Rectal smooth muscle tissue (tissue), 1 donor: ENCODE measurements around the gene OR4S1.
"Not testable (repeated sequence)": the region's sequence is repeated elsewhere in the genome, so short reads cannot be mapped to it uniquely, and the experiment has no call there.

ENCODE experiments used
- H3K27ac ChIP-seq: one replicate; pipeline ENCODE4 v1.7.0; 2013; ENCODE audit warnings: low read depth, low read length, inconsistent platforms
- H3K27me3 ChIP-seq: one replicate; pipeline ENCODE4 v1.7.0; 2013; ENCODE audit warnings: low read length; ENCODE audit not compliant: control insufficient read depth, insufficient read depth
- H3K36me3 ChIP-seq: one replicate; pipeline ENCODE4 v1.7.0; 2013; ENCODE audit warnings: low read length; ENCODE audit not compliant: control insufficient read depth, insufficient read depth
- H3K4me1 ChIP-seq: one replicate; pipeline ENCODE4 v1.7.0; 2013; ENCODE audit warnings: low read length; ENCODE audit not compliant: control insufficient read depth, insufficient read depth
- H3K4me3 ChIP-seq: one replicate; pipeline ENCODE4 v1.7.0; 2013; ENCODE audit warnings: low read length
- H3K9ac ChIP-seq: one replicate; pipeline ENCODE4 v1.7.0; 2013; ENCODE audit warnings: low read length

Gene OR4S1

DNA sequence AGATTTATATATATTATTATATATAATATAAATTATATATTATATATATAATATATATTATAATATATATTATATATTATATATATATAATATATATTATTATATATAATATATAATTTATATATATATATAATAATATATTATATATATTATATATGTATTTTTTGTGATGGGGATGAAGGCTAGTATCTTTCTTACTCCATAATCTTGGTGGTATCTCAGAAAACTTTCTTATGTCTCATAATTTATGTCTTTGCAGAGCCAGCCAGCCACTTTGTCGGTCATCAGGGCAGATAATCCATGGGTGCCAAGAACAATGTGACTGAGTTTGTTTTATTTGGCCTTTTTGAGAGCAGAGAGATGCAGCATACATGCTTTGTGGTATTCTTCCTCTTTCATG is at the start of gene OR4S1:
Gene OR4S1 (plus strand): TSS at position 301 of the 400 bp plus-strand sequence. CDS start 0 bp downstream, at position 301.
- Histone ChIP-seq H3K4me3 (no peak within 1 kb of the TSS), H3K4me1 (no peaks in the 10 kb centered on the region), H3K27me3 (no peaks in the 10 kb centered on the region), H3K9ac (no peak within 1 kb of the TSS), H3K36me3 (no peaks in the 10 kb centered on the region), H3K27ac (no peak within 1 kb of the TSS)

- Histone ChIP-seq H3K4me1 (no peaks in the 10 kb centered on the region), H3K27ac (no peak overlapping the region), H3K36me3 (no peaks in the 10 kb centered on the region), H3K4me3 (no peak overlapping the region), H3K9ac (no peak overlapping the region), H3K27me3 (no peaks in the 10 kb centered on the region)
These were observed 44.4 kb upstream of the OR4S1 start for GRCh38 chr11:48261600-48261999.

- no peaks in the 10 kb centered on the region for H3K27me3 ChIP-seq
- no peak within 1 kb of the TSS for H3K4me3 ChIP-seq
- H3K27ac ChIP-seq, result no peak within 1 kb of the TSS
- no peaks in the 10 kb centered on the region for H3K4me1 ChIP-seq
- H3K9ac ChIP-seq, result no peak within 1 kb of the TSS
- H3K36me3 ChIP-seq, result no peaks in the 10 kb centered on the region
These were observed 42.6 kb upstream of the OR4S1 start, which contains the start of gene OR4X1 for GRCh38 chr11:48263423-48263911. OR4X1 (plus strand) TSS chr11:48263861; CDS start chr11:48263861, 0 bp downstream.

DNA sequence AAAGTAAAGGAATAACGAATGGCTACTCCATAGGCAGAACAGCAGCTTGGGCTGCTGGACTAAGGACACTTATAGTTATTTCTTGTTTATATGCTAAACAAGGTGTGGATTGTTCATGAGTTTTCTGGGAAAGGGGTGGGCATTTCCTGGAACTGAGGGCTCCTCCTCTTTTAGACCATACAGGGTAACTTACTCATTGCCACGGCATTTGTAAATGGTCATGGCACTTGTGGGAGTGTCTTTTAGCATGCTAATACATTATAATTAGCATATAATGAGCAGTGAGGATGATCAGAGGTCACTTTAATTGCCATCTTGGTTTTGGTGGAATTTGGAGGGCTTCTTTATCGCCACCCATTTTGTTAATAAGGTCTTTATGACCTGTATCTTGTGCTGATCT is 35.4 kb upstream of the OR4S1 start:
- H3K9ac ChIP-seq, result no peak overlapping the region
- no peak overlapping the region for H3K4me3 ChIP-seq
- no peaks in the 10 kb centered on the region for H3K4me1 ChIP-seq
- H3K36me3 ChIP-seq, result no peaks in the 10 kb centered on the region
- no peak overlapping the region for H3K27ac ChIP-seq
- no peaks in the 10 kb centered on the region for H3K27me3 ChIP-seq

DNA sequence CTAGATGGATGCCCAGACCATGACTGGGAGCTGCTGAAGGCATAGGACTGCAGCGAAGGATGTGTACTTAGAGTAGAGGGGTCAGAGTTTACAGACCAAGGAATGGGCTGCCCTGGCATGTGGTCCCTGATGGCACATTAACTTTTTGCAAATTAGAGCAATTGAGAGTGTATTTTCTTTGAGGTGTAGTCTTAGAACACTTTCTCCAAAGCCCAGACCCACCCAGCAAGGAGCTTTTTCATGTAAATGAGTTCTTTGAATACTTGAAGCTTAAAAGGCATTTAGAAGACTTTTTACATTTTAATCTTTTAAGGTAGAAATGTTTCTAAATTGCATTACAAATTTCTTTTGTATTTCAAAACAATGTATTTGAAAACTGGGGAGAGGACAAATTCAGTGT is 33.4 kb upstream of the OR4S1 start:
- H3K4me1 ChIP-seq, result no peaks in the 10 kb centered on the region
- H3K4me3 ChIP-seq, result no peak overlapping the region
- no peaks in the 10 kb centered on the region for H3K27me3 ChIP-seq
- H3K27ac ChIP-seq, result no peak overlapping the region
- H3K9ac ChIP-seq, result no peak overlapping the region
- H3K36me3 ChIP-seq, result no peaks in the 10 kb centered on the region

- Histone ChIP-seq H3K27ac (no peak overlapping the region), H3K4me3 (no peak overlapping the region), H3K4me1 (no peaks in the 10 kb centered on the region), H3K27me3 (no peaks in the 10 kb centered on the region), H3K9ac (no peak overlapping the region), H3K36me3 (no peaks in the 10 kb centered on the region)
These were observed 1.9 kb downstream of the OR4S1 start for GRCh38 chr11:48307760-48308386.

- not testable (repeated sequence) for H3K4me1 ChIP-seq, H3K36me3 ChIP-seq
These were observed 7.6 kb downstream of the OR4S1 start for GRCh38 chr11:48313590-48313989.

GRCh38 chr11:48319813-48320212 is 13.8 kb downstream of the OR4S1 start:
- not testable (repeated sequence) for H3K4me1 ChIP-seq, H3K27me3 ChIP-seq, H3K9ac ChIP-seq, H3K27ac ChIP-seq, H3K4me3 ChIP-seq, H3K36me3 ChIP-seq

More at GRCh38 chr11:48313590-48313989, 7.6 kb downstream of the OR4S1 start:
- not testable (repeated sequence) for H3K27me3 ChIP-seq, H3K27ac ChIP-seq, H3K4me3 ChIP-seq, H3K9ac ChIP-seq

DNA sequence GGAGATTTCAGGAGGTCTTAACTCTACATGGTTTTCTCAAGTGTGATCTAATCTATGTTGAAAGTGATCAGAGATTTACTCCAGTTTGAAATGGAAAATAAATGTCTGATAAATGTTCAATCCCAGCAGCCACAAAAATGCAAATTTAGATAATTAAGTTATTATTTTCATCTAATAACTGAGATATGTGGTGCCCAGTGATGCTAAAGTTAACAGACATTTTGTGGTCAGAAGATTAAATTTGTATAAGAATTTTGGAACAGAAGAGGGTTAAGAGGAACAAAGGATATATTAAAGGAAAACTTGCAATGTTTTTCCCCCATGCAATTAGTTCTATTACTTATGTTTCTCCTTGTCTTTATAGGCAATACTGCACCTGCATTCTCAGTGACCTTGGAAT is 18.6 kb downstream of the OR4S1 start, which contains the start of gene OR4C3:
Gene OR4C3 (plus strand): TSS at position 301 of the 400 bp plus-strand sequence. CDS start 102 bp downstream, outside the sequence.
- H3K4me1 ChIP-seq, H3K27ac ChIP-seq, H3K4me3 ChIP-seq, H3K27me3 ChIP-seq, H3K9ac ChIP-seq, H3K36me3 ChIP-seq: not testable (repeated sequence)

- Histone ChIP-seq H3K36me3 (no peaks in the 10 kb centered on the region), H3K4me3 (no peak overlapping the region), H3K4me1 (no peaks in the 10 kb centered on the region), H3K9ac (no peak overlapping the region), H3K27ac (no peak overlapping the region), H3K27me3 (no peaks in the 10 kb centered on the region)
These were observed 35.4 kb downstream of the OR4S1 start for GRCh38 chr11:48341466-48341865.

- H3K27me3 ChIP-seq, H3K4me1 ChIP-seq, H3K4me3 ChIP-seq, H3K9ac ChIP-seq, H3K27ac ChIP-seq, H3K36me3 ChIP-seq: not testable (repeated sequence)
These were observed 36.5 kb downstream of the OR4S1 start for GRCh38 chr11:48342505-48342904.

- H3K9ac ChIP-seq, H3K27ac ChIP-seq, H3K4me3 ChIP-seq, H3K4me1 ChIP-seq, H3K36me3 ChIP-seq, H3K27me3 ChIP-seq: not testable (repeated sequence)
These were observed 40.3 kb downstream of the OR4S1 start for GRCh38 chr11:48346286-48346685.

- Histone ChIP-seq H3K4me3 (no peak overlapping the region), H3K27me3 (no peaks in the 10 kb centered on the region), H3K27ac (no peak overlapping the region), H3K4me1 (no peaks in the 10 kb centered on the region), H3K9ac (no peak overlapping the region), H3K36me3 (no peaks in the 10 kb centered on the region)
These were observed 48.0 kb downstream of the OR4S1 start for GRCh38 chr11:48354013-48354412.
